Occipital lobe (tissue), 2 donors: ENCODE results near the gene HEXIM1. TPM values are rescaled to one million over a fixed set of nuclear protein-coding genes. Genes with fewer than 3 reads are reported as not detected.

Experiments
- DNase-seq: peaks from one replicate; lab custom pipeline; 2025; lab: John Stamatoyannopoulos, UW
- total RNA-seq: library from RNA; depleted of rRNA; stranded (reverse); fragments of >200 nt; gene quantifications from one replicate; pipeline ENCODE4 v1.2.3, GENCODE V29; 2014

The HEXIM1 gene
- total RNA-seq, 1 donor from 2014 or later: 8.0 TPM

DNA sequence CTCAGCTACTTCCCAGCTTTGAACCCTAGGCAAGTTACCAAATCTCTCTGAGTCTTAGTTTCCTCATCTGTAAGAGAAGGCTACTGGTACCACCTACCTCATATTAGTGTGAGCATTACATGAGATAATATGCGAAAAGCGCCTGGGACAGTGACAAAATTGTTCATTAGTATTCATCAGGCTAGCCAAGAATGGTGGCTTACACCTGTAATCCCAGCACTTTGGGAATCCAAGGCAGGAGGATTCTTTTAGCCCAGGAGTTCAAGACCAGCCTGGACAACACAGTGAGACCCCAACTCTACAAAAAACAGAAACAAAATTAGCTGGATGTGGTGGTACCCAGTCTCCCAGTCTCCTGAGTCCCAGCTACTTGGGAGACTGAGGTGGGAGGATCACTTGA is 19.3 kb upstream of the HEXIM1 start:
- DNase-seq: no peak

DNA sequence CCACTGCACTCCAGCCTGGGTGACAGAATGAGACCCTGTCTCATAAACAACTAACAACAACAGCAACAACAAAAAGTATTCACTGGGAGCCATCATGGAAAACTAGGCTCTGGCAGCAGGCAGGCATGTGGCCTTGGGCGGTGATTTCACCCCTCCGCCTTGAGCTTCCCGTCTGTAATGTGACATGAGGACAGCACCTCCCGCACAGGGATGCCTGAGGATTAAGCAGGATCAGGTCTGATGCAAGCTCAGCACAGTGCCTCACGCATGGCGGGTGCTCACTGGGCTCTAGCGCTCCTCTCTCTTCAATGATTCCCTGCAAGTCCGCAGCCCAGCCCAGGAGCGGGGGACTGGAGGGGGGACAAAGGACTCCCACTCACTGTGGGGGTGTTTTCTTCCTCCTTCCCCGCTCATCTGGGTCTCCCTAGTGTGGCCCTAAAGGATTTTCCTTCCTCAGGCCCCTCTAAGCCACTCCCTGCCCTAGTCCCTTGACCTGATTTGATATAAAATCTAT is 18.8 kb upstream of the HEXIM1 start:
- no peak for DNase-seq

- no peak for DNase-seq
Observed at GRCh38 chr17:45129940-45130680, 18.2 kb upstream of the HEXIM1 start.

GRCh38 chr17:45130681-45131615 is 17.3 kb upstream of the HEXIM1 start:
- DNase-seq: no peak

DNA sequence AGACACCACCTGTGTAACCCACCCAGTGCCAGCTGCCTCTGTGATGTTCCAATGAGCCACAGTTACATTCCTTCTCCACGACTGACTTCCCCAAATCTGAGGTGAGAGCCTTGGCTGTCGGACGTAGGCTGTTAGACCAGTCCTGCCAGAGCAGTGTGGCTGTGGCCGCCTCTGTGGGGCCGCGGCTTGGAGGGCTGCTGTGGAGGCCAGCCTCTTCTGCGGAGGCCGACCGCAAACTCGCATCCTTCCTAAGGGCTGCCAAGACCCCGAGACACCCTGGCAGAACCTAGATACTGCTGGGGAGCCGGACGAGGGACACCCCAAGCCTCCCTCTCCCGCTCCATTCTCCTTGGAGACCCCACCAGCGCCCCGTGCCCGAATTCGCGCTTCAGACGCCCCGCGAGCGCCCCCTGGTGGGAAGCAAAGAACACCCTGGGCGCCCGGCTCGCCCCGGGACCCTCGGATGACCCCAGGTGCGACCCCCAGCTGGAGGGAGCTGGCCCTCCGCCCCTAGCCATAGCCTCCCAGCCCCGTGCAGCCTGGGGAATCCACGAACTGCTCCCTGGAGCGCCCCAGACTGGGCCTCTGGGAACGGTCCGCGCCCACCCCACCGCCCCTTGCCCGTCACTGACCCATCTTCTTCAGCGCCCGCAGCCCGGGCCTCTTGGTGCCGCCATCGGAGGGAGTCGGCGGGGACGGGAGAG is 16.5 kb upstream of the HEXIM1 start:
- no peak for DNase-seq

GRCh38 chr17:45132320-45132571 is 16.0 kb upstream of the HEXIM1 start, which contains the start of gene PLCD3:
Gene PLCD3 (minus strand): TSS chr17:45132515. CDS start chr17:45132410, 105 bp downstream.
- DNase-seq: no peak

GRCh38 chr17:45132572-45133463 is 15.5 kb upstream of the HEXIM1 start:
- DNase-seq: peak; percentile 77

GRCh38 chr17:45135192-45135977 is 12.9 kb upstream of the HEXIM1 start, which contains the start of gene ACBD4:
Gene ACBD4 (plus strand): TSS chr17:45135687. CDS start chr17:45136145, 458 bp downstream.
- DNase-seq: peak; percentile 93

- DNase-seq: no peak
Observed at GRCh38 chr17:45135978-45136791, 12.1 kb upstream of the HEXIM1 start.

- DNase-seq: no peak
Observed at GRCh38 chr17:45136846-45137560, 11.3 kb upstream of the HEXIM1 start.

DNA sequence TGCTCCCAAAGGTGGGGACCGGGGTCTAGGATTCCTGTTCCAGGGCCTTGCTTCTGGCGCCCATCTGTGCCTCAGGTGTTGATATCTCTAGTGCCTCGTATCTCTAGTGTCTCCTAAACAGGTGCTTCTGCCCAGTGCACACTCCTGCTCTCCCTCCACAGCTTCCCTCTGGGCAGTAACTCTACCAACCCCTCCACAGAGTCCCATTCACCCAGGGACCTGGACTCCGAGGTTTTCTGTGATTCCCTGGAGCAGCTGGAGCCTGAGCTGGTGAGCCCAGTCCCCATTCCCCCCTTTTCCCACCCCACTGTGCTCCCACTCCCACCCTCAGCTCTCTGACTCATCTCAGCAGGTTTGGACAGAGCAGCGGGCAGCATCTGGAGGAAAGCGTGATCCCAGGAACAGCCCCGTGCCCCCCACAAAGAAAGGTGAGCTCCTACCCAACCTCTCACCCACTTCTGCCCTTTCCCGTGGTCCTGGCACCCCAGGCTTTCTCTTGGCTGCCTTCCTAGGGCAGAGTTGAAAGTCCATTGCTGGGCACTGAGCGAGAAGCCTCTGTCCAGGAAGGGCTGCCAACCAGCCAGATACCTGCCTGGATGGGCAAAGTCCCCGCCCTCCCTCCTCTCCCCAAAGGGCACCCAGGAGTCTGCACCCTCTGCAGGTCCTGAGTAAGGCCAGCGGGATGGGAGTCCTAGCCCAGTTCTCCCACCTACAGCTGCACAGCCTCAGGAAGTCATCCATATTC is 10.5 kb upstream of the HEXIM1 start:
- DNase-seq: no peak

- DNase-seq: no peak
Observed at GRCh38 chr17:45138911-45139532, 9.3 kb upstream of the HEXIM1 start.

DNA sequence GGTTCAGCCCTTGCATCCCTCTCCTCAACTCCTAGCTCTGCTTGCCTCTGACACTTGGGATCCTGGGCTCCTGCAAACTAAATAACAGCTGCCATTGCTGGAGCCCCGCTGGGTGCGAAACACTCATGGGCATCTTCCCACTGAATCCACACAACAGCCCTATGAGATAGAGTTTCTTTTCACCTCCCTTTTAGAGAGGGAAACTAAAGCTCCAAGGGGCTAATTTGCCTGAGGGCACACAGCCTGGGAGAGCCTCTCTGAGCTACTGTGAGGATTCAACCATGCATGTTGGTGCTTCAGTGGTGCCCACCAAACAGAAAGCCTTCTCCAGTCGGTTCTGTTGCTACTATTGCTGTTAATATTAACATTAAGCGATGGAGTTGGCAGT is 8.7 kb upstream of the HEXIM1 start:
- no peak for DNase-seq

GRCh38 chr17:45143094-45143670 is 5.1 kb upstream of the HEXIM1 start:
- no peak for DNase-seq

- DNase-seq: peak; percentile 32
Observed at GRCh38 chr17:45143767-45144198, 4.5 kb upstream of the HEXIM1 start.

DNA sequence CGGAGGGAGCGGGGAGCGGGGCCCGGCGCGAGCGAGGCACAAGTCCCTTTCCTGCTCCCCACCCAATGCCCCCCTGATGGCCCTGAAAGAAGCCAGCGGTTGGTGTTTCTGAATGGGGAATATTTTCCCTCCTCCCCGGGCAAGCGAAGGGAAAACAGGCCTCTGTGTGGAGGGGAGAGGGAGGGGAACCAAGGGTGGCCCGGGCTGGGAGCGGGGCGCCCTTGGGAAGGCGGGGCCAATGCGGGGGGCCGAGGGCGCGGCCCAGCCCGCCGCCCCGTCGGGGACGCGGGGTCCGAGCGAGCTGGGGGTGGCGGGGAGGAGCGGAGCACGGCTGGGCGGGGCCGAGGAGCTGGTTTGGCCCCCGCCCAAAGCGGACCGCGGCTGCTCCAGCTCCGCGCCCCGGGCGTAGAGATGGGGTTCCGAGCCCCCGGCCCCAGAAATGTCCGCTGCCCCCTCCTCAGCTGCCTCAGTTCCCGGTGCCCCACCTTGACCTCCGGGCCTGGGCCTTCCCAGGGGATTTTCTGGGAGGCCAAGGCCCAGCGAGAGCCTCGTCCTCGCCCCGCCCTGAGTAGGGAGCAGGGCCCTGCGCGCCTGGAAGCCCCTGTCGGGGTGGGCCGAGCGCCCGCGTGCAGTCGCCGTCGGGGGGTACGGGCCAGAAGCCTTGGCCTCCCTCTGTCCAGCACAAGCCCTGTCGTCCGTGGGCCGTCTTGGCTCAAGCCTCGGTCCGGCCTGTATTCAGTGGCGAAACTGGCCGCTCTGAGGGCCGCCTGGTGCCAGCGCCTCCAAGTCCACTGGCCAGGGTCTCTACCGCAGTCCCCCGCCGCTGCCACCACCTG is 3.9 kb upstream of the HEXIM1 start:
- DNase-seq: no peak
